ENCODE measurements around the gene CACNA1C.
A peak's percentile ranks its signal among the peaks of the same experiment; 100 is the strongest.

Gene CACNA1C

GRCh38 chr12:2347137-2347843, 294.5 kb downstream of the CACNA1C start:
- DNase-seq, result no peak

GRCh38 chr12:2347844-2348481, 295.2 kb downstream of the CACNA1C start:
- no peak for DNase-seq

- DNase-seq, result no peak
Observed at GRCh38 chr12:2348482-2348852, 295.7 kb downstream of the CACNA1C start.

- DNase-seq, result no peak
Observed at GRCh38 chr12:2351161-2351560, 298.4 kb downstream of the CACNA1C start.

- DNase-seq, result no peak
Observed at GRCh38 chr12:2352203-2352602, 299.4 kb downstream of the CACNA1C start.

GRCh38 chr12:2353281-2353680, 300.5 kb downstream of the CACNA1C start:
- DNase-seq, result no peak

- DNase-seq, result no peak
Observed at GRCh38 chr12:2353691-2354090, 300.9 kb downstream of the CACNA1C start.

GRCh38 chr12:2354151-2354991, 301.6 kb downstream of the CACNA1C start:
- peak; percentile 53 for DNase-seq

GRCh38 chr12:2355198-2355597, 302.4 kb downstream of the CACNA1C start:
- no peak for DNase-seq

GRCh38 chr12:2355604-2356003, 302.8 kb downstream of the CACNA1C start:
- DNase-seq, result no peak

- no peak for DNase-seq
Observed at GRCh38 chr12:2356601-2357125, 303.9 kb downstream of the CACNA1C start.

- peak; percentile 66 for DNase-seq
Observed at GRCh38 chr12:2358986-2359658, 306.3 kb downstream of the CACNA1C start.

GRCh38 chr12:2359725-2360629, 307.2 kb downstream of the CACNA1C start:
- DNase-seq, result peak; percentile 56

- no peak for DNase-seq
Observed at GRCh38 chr12:2360630-2361170, 307.9 kb downstream of the CACNA1C start.

- no peak for DNase-seq
Observed at GRCh38 chr12:2363836-2364609, 311.2 kb downstream of the CACNA1C start.

GRCh38 chr12:2364631-2365051, 311.9 kb downstream of the CACNA1C start:
- peak; percentile 80 for DNase-seq

- DNase-seq, result no peak
Observed at GRCh38 chr12:2366711-2367110, 313.9 kb downstream of the CACNA1C start.

GRCh38 chr12:2372178-2372577, 319.4 kb downstream of the CACNA1C start:
- DNase-seq, result no peak

GRCh38 chr12:2372735-2373134, 319.9 kb downstream of the CACNA1C start:
- no peak for DNase-seq

GRCh38 chr12:2373307-2373706, 320.5 kb downstream of the CACNA1C start:
- no peak for DNase-seq
